IMR-90 (cell line): ENCODE results near the gene TPSG1. TPM values are rescaled to one million over a fixed set of nuclear protein-coding genes. Genes with fewer than 3 reads are reported as not detected.

Experiments
- ATAC-seq: fragments of 200-7000 bp; cut with Tn5 transposase; 2 replicates; pipeline ENCODE4 v1.9.1; 2020; ENCODE audit warnings: low read depth, mild to moderate bottlenecking, moderate library complexity
- BruUV-seq: library from RNA; stranded (reverse); fragments of 400-500 nt; replicated peaks from 2 replicates; lab custom pipeline; 2021; lab: Mats Ljungman, UMichigan
- CTCF ChIA-PET: fragments of 300-600 bp; formaldehyde crosslinking; extraction: SDS; loops from one replicate; lab custom pipeline; 2021; ENCODE audit warnings: antibody characterized with exemption; lab: Yijun Ruan, JAX
- POLR2A ChIA-PET: fragments of 300-600 bp; sonication (Branson Sonifier 250); formaldehyde crosslinking; loops from one replicate; lab custom pipeline; 2022; ENCODE audit warnings: antibody characterized with exemption; ENCODE audit not compliant: unreplicated experiment; lab: Charles Lee
- DNase-seq: peaks from one replicate; pipeline ENCODE4 v3.0.0; 2013
- H2AFZ ChIP-seq: replicated peaks from 2 replicates; pipeline ENCODE3; 2013; ENCODE audit warnings: low read length, mild to moderate bottlenecking; ENCODE audit not compliant: poor library complexity
- H2AK5ac ChIP-seq: 2 replicates; pipeline ENCODE4 v1.6.1; 2013; ENCODE audit warnings: low read depth, low read length, inconsistent platforms
- H2AK9ac ChIP-seq: replicated peaks from 2 replicates; pipeline ENCODE3; 2013; ENCODE audit warnings: mild to moderate bottlenecking, low read depth, low read length, moderate library complexity; ENCODE audit not compliant: poor library complexity
- H2BK120ac ChIP-seq: 2 replicates; pipeline ENCODE4 v1.6.1; 2013; ENCODE audit warnings: low read depth, low read length, inconsistent platforms
- H2BK15ac ChIP-seq: 3 replicates; pipeline ENCODE4 v1.6.1; 2013; ENCODE audit warnings: low read depth, low read length, inconsistent platforms
- H2BK20ac ChIP-seq: 2 replicates; pipeline ENCODE4 v1.6.1; 2013; ENCODE audit warnings: low read depth, mild to moderate bottlenecking, inconsistent platforms, low read length, moderate library complexity
- H2BK5ac ChIP-seq: 2 replicates; pipeline ENCODE4 v1.6.1; 2013; ENCODE audit warnings: mild to moderate bottlenecking, low read depth, low read length, inconsistent platforms; ENCODE audit not compliant: poor library complexity, severe bottlenecking
- H3K14ac ChIP-seq: replicated peaks from 2 replicates; pipeline ENCODE4 v1.6.1; 2013; ENCODE audit warnings: low read depth, low read length, inconsistent platforms
- H3K18ac ChIP-seq: 2 replicates; pipeline ENCODE4 v1.6.1; 2013; ENCODE audit warnings: low read depth, low read length, control low read depth
- H3K23ac ChIP-seq: 2 replicates; pipeline ENCODE4 v1.6.1; 2013; ENCODE audit warnings: low read depth, low read length, inconsistent platforms
- H3K27ac ChIP-seq: 2 replicates; pipeline ENCODE4 v1.5.1; 2013; ENCODE audit warnings: mild to moderate bottlenecking, control low read depth, low read length; ENCODE audit not compliant: insufficient read depth
- H3K27me3 ChIP-seq: 2 replicates; pipeline ENCODE4 v1.6.1; 2013; ENCODE audit warnings: low read length; ENCODE audit not compliant: control insufficient read depth, insufficient read depth
- H3K36me3 ChIP-seq: 2 replicates; pipeline ENCODE4 v1.6.1; 2013; ENCODE audit warnings: low read length, mixed read lengths; ENCODE audit not compliant: control insufficient read depth, insufficient read depth
- H3K4ac ChIP-seq: 2 replicates; pipeline ENCODE4 v1.6.1; 2013; ENCODE audit warnings: low read depth, low read length, inconsistent platforms
- H3K4me1 ChIP-seq: 2 replicates; pipeline ENCODE4 v1.6.1; 2013; ENCODE audit warnings: low read length, mixed read lengths; ENCODE audit not compliant: control insufficient read depth, insufficient read depth
- H3K4me2 ChIP-seq: 2 replicates; pipeline ENCODE4 v1.6.1; 2013; ENCODE audit warnings: low read depth, mild to moderate bottlenecking, control low read depth, low read length, moderate library complexity
- H3K4me3 ChIP-seq: 2 replicates; pipeline ENCODE4 v1.5.1; 2013; ENCODE audit warnings: low read depth, mild to moderate bottlenecking, control low read depth, low read length, moderate library complexity; ENCODE audit not compliant: insufficient read depth
- H3K56ac ChIP-seq: 2 replicates; pipeline ENCODE4 v1.6.1; 2013; ENCODE audit warnings: low read length, inconsistent platforms; ENCODE audit not compliant: insufficient read depth; ENCODE audit errors: extremely low read depth
- H3K79me1 ChIP-seq, 2 experiments: 2 replicates each; pipeline ENCODE4 v1.6.1; 2013; ENCODE audit warnings: low read length in 2 of 2, inconsistent platforms in 1 of 2, low read depth in 1 of 2
- H3K9ac ChIP-seq: 2 replicates; pipeline ENCODE4 v1.6.1; 2013; ENCODE audit warnings: low read depth, low read length, control low read depth
- H3K9me1 ChIP-seq: 2 replicates; pipeline ENCODE4 v1.6.1; 2013; ENCODE audit warnings: low read length, inconsistent platforms; ENCODE audit not compliant: insufficient read depth
- H3K9me3 ChIP-seq: 2 replicates; pipeline ENCODE4 v1.6.1; 2013; ENCODE audit warnings: low read length; ENCODE audit not compliant: control insufficient read depth, insufficient read depth
- H4K20me1 ChIP-seq: 2 replicates; pipeline ENCODE4 v1.6.1; 2013; ENCODE audit warnings: low read length, inconsistent platforms; ENCODE audit not compliant: insufficient read depth
- H4K5ac ChIP-seq: 2 replicates; pipeline ENCODE4 v1.6.1; 2013; ENCODE audit warnings: mild to moderate bottlenecking, low read depth, low read length, control low read depth
- H4K8ac ChIP-seq, 2 experiments: 2 replicates each; pipeline ENCODE4 v1.6.1; 2013; ENCODE audit warnings: low read depth in 2 of 2, low read length in 2 of 2, control low read depth in 1 of 2, inconsistent platforms in 1 of 2
- H4K91ac ChIP-seq: 2 replicates; pipeline ENCODE4 v1.6.1; 2013; ENCODE audit warnings: low read depth, low read length, inconsistent platforms; ENCODE audit not compliant: insufficient read depth
- CEBPB ChIP-seq: IDR thresholded peaks from 2 replicates; pipeline ENCODE4 v1.6.1; 2012; ENCODE audit warnings: low read depth, low read length, improper control_type of control experiment
- CHD1 ChIP-seq: IDR thresholded peaks from 2 replicates; pipeline ENCODE4 v1.6.1; 2012; ENCODE audit warnings: low read depth, low read length, improper control_type of control experiment
- MAFK ChIP-seq: IDR thresholded peaks from 2 replicates; pipeline ENCODE4 v1.6.1; 2012; ENCODE audit warnings: low read depth, low read length, improper control_type of control experiment
- MAZ ChIP-seq: IDR thresholded peaks from 2 replicates; pipeline ENCODE4 v1.6.1; 2012; ENCODE audit warnings: low read depth, mild to moderate bottlenecking, low read length, improper control_type of control experiment, moderate library complexity, borderline replicate concordance
- MXI1 ChIP-seq: IDR thresholded peaks from 2 replicates; pipeline ENCODE4 v1.6.1; 2012; ENCODE audit warnings: low read depth, mild to moderate bottlenecking, low read length, moderate library complexity, borderline replicate concordance
- NFE2L2 ChIP-seq: fragments of 150-350 bp; IDR thresholded peaks from 2 replicates; pipeline ENCODE4 v1.6.1; 2016; ENCODE audit warnings: low read depth, mild to moderate bottlenecking, low read length
- POLR2A ChIP-seq: IDR thresholded peaks from 2 replicates; pipeline ENCODE4 v1.6.1; 2012; ENCODE audit warnings: mild to moderate bottlenecking, low read depth, low read length
- RAD21 ChIP-seq: IDR thresholded peaks from 2 replicates; pipeline ENCODE4 v1.6.1; 2012; ENCODE audit warnings: low read length, improper control_type of control experiment
- RCOR1 ChIP-seq: IDR thresholded peaks from 2 replicates; pipeline ENCODE4 v1.6.1; 2012; ENCODE audit warnings: mild to moderate bottlenecking, low read length, improper control_type of control experiment; ENCODE audit not compliant: insufficient replicate concordance
- RFX5 ChIP-seq: IDR thresholded peaks from 2 replicates; pipeline ENCODE4 v1.8.0; 2012; ENCODE audit warnings: low read depth, mild to moderate bottlenecking, low read length, moderate library complexity
- WGBS, 2 experiments: methylation state at CpG; one replicate each; pipeline versions ENCODE4 v1.1.5 to v1.1.7; 2013; ENCODE audit warnings: missing lambda C conversion rate in 2 of 2; ENCODE audit not compliant: insufficient read length in 1 of 2; ENCODE audit errors: extremely low coverage in 2 of 2; 5-methylcytosine and 5-hydroxymethylcytosine counted together
- dilution Hi-C: fragments of 300-500 bp; cut with HindIII; formaldehyde crosslinking; loops from one replicate; pipeline ENCODE4 v1.14.3; 2018; ENCODE audit warnings: low sequenced_read_pairs; ENCODE audit not compliant: unreplicated experiment
- in situ Hi-C: fragments of 300-500 bp; cut with MboI; formaldehyde crosslinking; loops from 3 replicates; pipeline ENCODE4 v1.14.3; 2019; ENCODE audit warnings: low sequenced_read_pairs, inconsistent platforms, mixed read lengths
- intact Hi-C: fragments of 100-400 bp; cut with micrococcal nuclease; formaldehyde crosslinking; loops from 2 replicates; pipeline ENCODE4 v1.10.0; 2022
- polyA plus RNA-seq, 3 experiments: library from polyadenylated mRNA; depleted of rRNA; stranded (reverse); fragments of >200 nt; gene quantifications; 2 replicates each; pipeline ENCODE4 v1.2.3, GENCODE V29; 2012; ENCODE audit warnings: low replicate concordance in 1 of 3
- total RNA-seq: library from RNA; depleted of rRNA; stranded (reverse); fragments of >200 nt; gene quantifications from 2 replicates; pipeline ENCODE4 v1.2.3, GENCODE V29; 2012
- TF ChIP-seq, protein P1 (sequence below): fragments of 150-350 bp; IDR thresholded peaks from 2 replicates; pipeline ENCODE4 v1.6.1; 2017; ENCODE audit warnings: mild to moderate bottlenecking, antibody characterized with exemption, low read length, low read depth
- TF ChIP-seq, protein P2 (sequence below): fragments of 150-350 bp; IDR thresholded peaks from 2 replicates; pipeline ENCODE4 v1.6.1; 2016; ENCODE audit warnings: low read depth, mild to moderate bottlenecking, low read length, moderate library complexity, borderline replicate concordance

The TPSG1 gene
- total and polyA plus RNA-seq, 2 of the 4 experiments (the other 2 are of a cell fraction): not detected

DNA sequence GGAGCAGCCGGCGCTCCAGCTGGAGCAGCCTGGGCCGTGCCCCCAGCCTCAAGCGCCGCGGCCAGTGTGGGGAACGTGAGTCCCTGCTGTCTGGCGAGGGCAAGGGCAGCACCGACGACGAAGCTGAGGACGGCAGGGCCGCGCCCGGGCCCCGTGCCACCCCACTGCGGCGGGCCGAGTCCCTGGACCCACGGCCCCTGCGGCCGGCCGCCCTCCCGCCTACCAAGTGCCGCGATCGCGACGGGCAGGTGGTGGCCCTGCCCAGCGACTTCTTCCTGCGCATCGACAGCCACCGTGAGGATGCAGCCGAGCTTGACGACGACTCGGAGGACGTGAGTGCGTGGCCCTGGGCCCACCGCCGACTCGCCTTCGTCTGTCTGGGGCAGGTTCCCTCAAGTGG is 16.0 kb downstream of the TPSG1 start:
- CTCF ChIA-PET: no interaction called here
- dilution Hi-C loops (no loop called here), in situ Hi-C loops (loop anchor here (25.0 kb wide), 1 partner anchor 397 kb away; the partner anchor contains the start of gene GNG13), intact Hi-C loops (no loop called here)
- no peak for ATAC-seq
- H3K4ac ChIP-seq: no peak overlapping the region
- H3K4me1 ChIP-seq: no peaks in the 10 kb centered on the region
- H2AK9ac ChIP-seq: no peak overlapping the region
- DNase-seq: no peak
- no peak overlapping the region for H3K56ac ChIP-seq
- WGBS, 2 experiments: 88% methylated on average over 24 of the region's 43 CpGs; no CpG with 5 or more reads in 1 of the 2 experiments
- no peaks in the 10 kb centered on the region for H4K20me1 ChIP-seq
- TF ChIP-seq NFE2L2 (no peak), RAD21 (no peak), MAFK (no peak), MAZ (no peak), CEBPB (no peak), CHD1 (no peak), RFX5 (no peak), POLR2A (no peak), RCOR1 (no peak), MXI1 (no peak)
- TF ChIP-seq, protein P1, sequence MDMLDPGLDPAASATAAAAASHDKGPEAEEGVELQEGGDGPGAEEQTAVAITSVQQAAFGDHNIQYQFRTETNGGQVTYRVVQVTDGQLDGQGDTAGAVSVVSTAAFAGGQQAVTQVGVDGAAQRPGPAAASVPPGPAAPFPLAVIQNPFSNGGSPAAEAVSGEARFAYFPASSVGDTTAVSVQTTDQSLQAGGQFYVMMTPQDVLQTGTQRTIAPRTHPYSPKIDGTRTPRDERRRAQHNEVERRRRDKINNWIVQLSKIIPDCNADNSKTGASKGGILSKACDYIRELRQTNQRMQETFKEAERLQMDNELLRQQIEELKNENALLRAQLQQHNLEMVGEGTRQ: no peak
- TF ChIP-seq, protein P2, sequence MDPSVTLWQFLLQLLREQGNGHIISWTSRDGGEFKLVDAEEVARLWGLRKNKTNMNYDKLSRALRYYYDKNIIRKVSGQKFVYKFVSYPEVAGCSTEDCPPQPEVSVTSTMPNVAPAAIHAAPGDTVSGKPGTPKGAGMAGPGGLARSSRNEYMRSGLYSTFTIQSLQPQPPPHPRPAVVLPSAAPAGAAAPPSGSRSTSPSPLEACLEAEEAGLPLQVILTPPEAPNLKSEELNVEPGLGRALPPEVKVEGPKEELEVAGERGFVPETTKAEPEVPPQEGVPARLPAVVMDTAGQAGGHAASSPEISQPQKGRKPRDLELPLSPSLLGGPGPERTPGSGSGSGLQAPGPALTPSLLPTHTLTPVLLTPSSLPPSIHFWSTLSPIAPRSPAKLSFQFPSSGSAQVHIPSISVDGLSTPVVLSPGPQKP: no peak
- POLR2A ChIA-PET: no interaction called here
- no peak overlapping the region for H3K14ac ChIP-seq
- H3K27me3 ChIP-seq: no peaks in the 10 kb centered on the region
- no peak overlapping the region for H2BK5ac ChIP-seq
- no peak overlapping the region for H2AK5ac ChIP-seq
- H3K27ac ChIP-seq: no peak overlapping the region
- BruUV-seq: no TSS peak
- no peaks in the 10 kb centered on the region for H3K9me1 ChIP-seq
- H3K18ac ChIP-seq: no peak overlapping the region
- H3K23ac ChIP-seq: no peak overlapping the region
- no peak overlapping the region for H3K9ac ChIP-seq
- H4K5ac ChIP-seq: no peak overlapping the region
- H2AFZ ChIP-seq: no peak overlapping the region
- no peak overlapping the region for H3K4me3 ChIP-seq
- H3K4me2 ChIP-seq: no peak overlapping the region
- no peak overlapping the region for H4K91ac ChIP-seq
- no peak overlapping the region for H2BK15ac ChIP-seq
- no peak overlapping the region for H2BK120ac ChIP-seq
- no peaks in the 10 kb centered on the region for H3K79me1 ChIP-seq
- no peaks in the 10 kb centered on the region for H3K9me3 ChIP-seq
- no peak overlapping the region for H2BK20ac ChIP-seq
- peaks cover 2% of the 10 kb centered on the region; the same call in 1 of the 2 replicates for H3K36me3 ChIP-seq
- H4K8ac ChIP-seq: no peak overlapping the region
